HG02678 (cell line): Measurements from ENCODE around the gene WFIKKN2.

Experiments
- ATAC-seq: cut with Tn5 transposase; IDR thresholded peaks from one replicate; pipeline ENCODE4 v1.9.1; 2021; ENCODE audit warnings: mild to moderate bottlenecking, moderate library complexity; ENCODE audit not compliant: unreplicated experiment

WFIKKN2 gene

GRCh38 chr17:50807675-50808074 lies 27.7 kb upstream of the WFIKKN2 start:
- no peak for ATAC-seq

- no peak for ATAC-seq
Measured at GRCh38 chr17:50808413-50808812, 27.0 kb upstream of the WFIKKN2 start.

- no peak for ATAC-seq
Measured at GRCh38 chr17:50808888-50809287, 26.5 kb upstream of the WFIKKN2 start.

GRCh38 chr17:50813583-50813982 lies 21.8 kb upstream of the WFIKKN2 start:
- ATAC-seq: no peak

GRCh38 chr17:50815400-50815799 lies 20.0 kb upstream of the WFIKKN2 start:
- no peak for ATAC-seq

- ATAC-seq: no peak
Measured at GRCh38 chr17:50816271-50816670, 19.1 kb upstream of the WFIKKN2 start.

GRCh38 chr17:50816771-50817751 lies 18.3 kb upstream of the WFIKKN2 start:
- no peak for ATAC-seq

- no peak for ATAC-seq
Measured at GRCh38 chr17:50817838-50818237, 17.5 kb upstream of the WFIKKN2 start.

GRCh38 chr17:50818261-50818660 lies 17.1 kb upstream of the WFIKKN2 start:
- ATAC-seq: no peak

- ATAC-seq: no peak
Measured at GRCh38 chr17:50818921-50819657, 16.3 kb upstream of the WFIKKN2 start.

GRCh38 chr17:50820651-50821050 lies 14.7 kb upstream of the WFIKKN2 start:
- ATAC-seq: no peak

GRCh38 chr17:50822550-50822949 lies 12.8 kb upstream of the WFIKKN2 start:
- ATAC-seq: no peak

GRCh38 chr17:50824429-50824828 lies 11.0 kb upstream of the WFIKKN2 start:
- no peak for ATAC-seq

- ATAC-seq: no peak
Measured at GRCh38 chr17:50825188-50825587, 10.2 kb upstream of the WFIKKN2 start.

- peak; percentile 88 for ATAC-seq
Measured at GRCh38 chr17:50828508-50829170, 6.7 kb upstream of the WFIKKN2 start.

GRCh38 chr17:50829332-50829731 lies 6.1 kb upstream of the WFIKKN2 start:
- no peak for ATAC-seq

GRCh38 chr17:50830352-50830751 lies 5.0 kb upstream of the WFIKKN2 start:
- ATAC-seq: no peak

GRCh38 chr17:50830994-50831393 lies 4.4 kb upstream of the WFIKKN2 start:
- ATAC-seq: no peak

- no peak for ATAC-seq
Measured at GRCh38 chr17:50831471-50831928, 3.9 kb upstream of the WFIKKN2 start.

- ATAC-seq: no peak
Measured at GRCh38 chr17:50832267-50832863, 3.0 kb upstream of the WFIKKN2 start.

- no peak for ATAC-seq
Measured at GRCh38 chr17:50832864-50833381, 2.5 kb upstream of the WFIKKN2 start.
